Large intestine (tissue), 3 donors: ENCODE results near the gene ZNF563. TPM values are rescaled to one million over a fixed set of nuclear protein-coding genes. Genes with fewer than 3 reads are reported as not detected.

Source experiments
- DNase-seq, 2 donors: peaks; one replicate each; pipeline versions ENCODE4 v3.0.0 to v3.0.0-alpha.2; 2013
- H3K27ac ChIP-seq: one replicate; pipeline ENCODE4 v1.5.1; 2013; ENCODE audit warnings: low read length
- H3K27me3 ChIP-seq: 2 replicates; pipeline ENCODE4 v1.6.1; 2013; ENCODE audit warnings: low read length; ENCODE audit not compliant: control insufficient read depth, insufficient read depth
- H3K36me3 ChIP-seq: 2 replicates; pipeline ENCODE4 v1.6.1; 2013; ENCODE audit warnings: low read length; ENCODE audit not compliant: control insufficient read depth, insufficient read depth
- H3K4me1 ChIP-seq: one replicate; pipeline ENCODE4 v1.6.1; 2013; ENCODE audit warnings: low read length; ENCODE audit not compliant: control insufficient read depth, insufficient read depth
- H3K4me3 ChIP-seq: one replicate; pipeline ENCODE4 v1.5.1; 2013; ENCODE audit warnings: low read length
- H3K9me3 ChIP-seq: one replicate; pipeline ENCODE4 v1.6.1; 2013; ENCODE audit warnings: mild to moderate bottlenecking, low read depth, low read length, moderate library complexity; ENCODE audit not compliant: control insufficient read depth
- WGBS: methylation state at CpG from one replicate; pipeline ENCODE4 v1.1.5; 2013; ENCODE audit warnings: low lambda C conversion rate; ENCODE audit not compliant: insufficient coverage; 5-methylcytosine and 5-hydroxymethylcytosine counted together
- polyA plus RNA-seq: library from polyadenylated mRNA; unstranded; fragments of 120-200 nt; gene quantifications from one replicate; pipeline ENCODE4 v1.2.1, GENCODE V29; 2013

Gene ZNF563
- polyA plus RNA-seq, 1 donor: 2.8 TPM

GRCh38 chr19:12270854-12271253, 62.6 kb downstream of the ZNF563 start:
- peaks cover 74% of the 10 kb centered on the region for H3K9me3 ChIP-seq
- no peaks in the 10 kb centered on the region for H3K27me3 ChIP-seq
- H3K4me1 ChIP-seq: no peaks in the 10 kb centered on the region
- H3K36me3 ChIP-seq: peaks cover 32% of the 10 kb centered on the region
- no peak for DNase-seq
- no CpG with 5 or more reads among the region's 2 CpGs for WGBS
- H3K27ac ChIP-seq: no peak overlapping the region
- H3K4me3 ChIP-seq: no peak overlapping the region

Other genes with a start within 250 kb of the ZNF563 start
- gene ZNF20, start 193.3 kb downstream of the ZNF563 start, polyA plus RNA-seq: 7.0 TPM
- 3.5 TPM for gene ZNF625, start 176.9 kb downstream of the ZNF563 start, polyA plus RNA-seq
- gene ZNF136, start 170.5 kb downstream of the ZNF563 start, polyA plus RNA-seq: 10.5 TPM
- 13.8 TPM for gene ZNF44, start 38.8 kb downstream of the ZNF563 start, polyA plus RNA-seq
- gene ZNF442, start 32.0 kb upstream of the ZNF563 start, polyA plus RNA-seq: 2.2 TPM
- 7.3 TPM for gene ZNF799, start 67.6 kb upstream of the ZNF563 start, polyA plus RNA-seq
- gene ZNF443, start 107.4 kb upstream of the ZNF563 start, polyA plus RNA-seq: 6.4 TPM
- gene ZNF709, start 151.2 kb upstream of the ZNF563 start, polyA plus RNA-seq: 2.5 TPM
- 12.3 TPM for gene ZNF564, start 217.8 kb upstream of the ZNF563 start, polyA plus RNA-seq